Islet precursor cell (in vitro differentiated cells): Measurements from ENCODE around the gene ATXN7L1.
"Not testable (repeated sequence)": the region's sequence is repeated elsewhere in the genome, so short reads cannot be mapped to it uniquely, and the experiment has no call there.

Source experiments
- DNase-seq: peaks from one replicate; pipeline ENCODE4 v3.0.0-alpha.2; 2018

Gene ATXN7L1

GRCh38 chr7:105602325-105603305, 273.8 kb downstream of the ATXN7L1 start:
- peak; percentile 22 for DNase-seq

GRCh38 chr7:105600720-105601550, 275.5 kb downstream of the ATXN7L1 start:
- DNase-seq = peak; percentile 86

GRCh38 chr7:105599551-105599950, 276.8 kb downstream of the ATXN7L1 start:
- no peak for DNase-seq

- DNase-seq = not testable (repeated sequence)
These were observed 277.3 kb downstream of the ATXN7L1 start for GRCh38 chr7:105599080-105599479.

- peak; percentile 19 for DNase-seq
These were observed 279.5 kb downstream of the ATXN7L1 start for GRCh38 chr7:105596866-105597265.

GRCh38 chr7:105594034-105594433, 282.4 kb downstream of the ATXN7L1 start:
- DNase-seq = no peak

GRCh38 chr7:105591522-105591921, 284.9 kb downstream of the ATXN7L1 start:
- DNase-seq = no peak

GRCh38 chr7:105590793-105591192, 285.6 kb downstream of the ATXN7L1 start:
- no peak for DNase-seq

GRCh38 chr7:105589356-105590077, 286.9 kb downstream of the ATXN7L1 start:
- DNase-seq = peak; percentile 83

- peak; percentile 97 for DNase-seq
These were observed 288.3 kb downstream of the ATXN7L1 start for GRCh38 chr7:105587909-105588635.

GRCh38 chr7:105585850-105586500, 290.4 kb downstream of the ATXN7L1 start:
- DNase-seq = no peak

GRCh38 chr7:105584165-105584564, 292.2 kb downstream of the ATXN7L1 start:
- no peak for DNase-seq

- no peak for DNase-seq
These were observed 293.3 kb downstream of the ATXN7L1 start for GRCh38 chr7:105583061-105583460.

- DNase-seq = peak; percentile 96
These were observed 295.2 kb downstream of the ATXN7L1 start, which contains the start of gene EFCAB10 for GRCh38 chr7:105581066-105581811. TSS of gene EFCAB10 (minus strand) at chr7:105581493. CDS start at chr7:105581463, 30 bp downstream.

GRCh38 chr7:105580022-105580740, 296.2 kb downstream of the ATXN7L1 start:
- peak; percentile 78 for DNase-seq

- no peak for DNase-seq
These were observed 297.9 kb downstream of the ATXN7L1 start for GRCh38 chr7:105578496-105578895.

- no peak for DNase-seq
These were observed 299.1 kb downstream of the ATXN7L1 start for GRCh38 chr7:105577251-105577650.

GRCh38 chr7:105571891-105572290, 304.5 kb downstream of the ATXN7L1 start:
- DNase-seq = no peak

GRCh38 chr7:105567821-105568220, 308.6 kb downstream of the ATXN7L1 start:
- DNase-seq = no peak

- no peak for DNase-seq
These were observed 309.4 kb downstream of the ATXN7L1 start for GRCh38 chr7:105567024-105567423.
